Measurements from ENCODE around the gene NEURL4.
A peak's percentile ranks its signal among the peaks of the same experiment; 100 is the strongest.

Gene NEURL4

DNA sequence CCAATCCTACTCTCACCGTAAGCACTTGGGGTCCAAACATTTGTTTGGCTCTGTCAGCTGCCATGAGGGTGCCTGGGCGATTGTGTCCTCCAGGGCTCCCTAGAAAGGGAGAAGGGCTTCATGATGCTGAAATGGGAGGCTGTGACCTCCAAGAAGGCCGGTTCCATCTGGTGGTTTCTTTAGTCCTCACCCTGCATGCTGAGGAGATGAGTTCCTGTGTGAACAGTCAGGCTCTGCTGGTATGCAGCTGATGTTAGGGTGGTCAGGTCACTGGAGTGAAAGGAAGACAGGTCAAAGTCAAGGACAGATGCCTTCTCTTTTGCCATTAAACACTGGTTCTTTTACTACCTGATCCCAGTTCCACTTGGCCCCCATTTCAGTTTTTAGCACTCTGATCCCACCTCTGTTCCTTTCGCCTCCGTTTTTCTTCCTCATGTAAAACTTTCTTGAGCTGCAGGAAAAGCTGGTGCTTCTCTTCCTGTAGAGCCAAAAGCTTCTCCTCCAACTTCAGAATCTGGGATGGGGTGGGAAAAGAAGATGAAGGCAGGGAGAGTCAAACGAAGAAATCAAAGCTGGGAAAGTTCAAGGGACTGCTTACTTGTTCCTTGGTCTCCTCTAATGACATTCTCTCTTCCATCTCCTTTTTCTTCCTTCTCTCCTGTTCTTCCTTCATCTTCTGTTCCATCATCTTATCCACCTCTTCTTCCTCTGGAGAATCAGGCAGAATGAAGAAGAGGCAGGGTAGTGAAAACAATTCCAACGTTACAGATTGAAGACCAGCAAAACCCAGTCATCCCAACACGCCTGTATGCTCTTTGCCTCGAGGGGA is 15.0 kb downstream of the NEURL4 start:
- TF ChIP-seq CTCF (IDR thresholded peaks at IDR 0.05; ENCODE audit: poor library complexity, severe bottlenecking), result no peak
- no peak for ATAC-seq (ENCODE audit: low read depth)
- H3K9me3 ChIP-seq (ENCODE audit: severe bottlenecking), result no peaks in the 10 kb centered on the region
- H3K27me3 ChIP-seq (ENCODE audit: insufficient read depth, poor library complexity, severe bottlenecking), result no peaks in the 10 kb centered on the region
- peak overlapping the region; percentile 78 for H3K27ac ChIP-seq (ENCODE audit: poor library complexity, severe bottlenecking)
- H3K4me1 ChIP-seq (ENCODE audit: insufficient read depth, poor library complexity, severe bottlenecking), result peaks cover 9% of the 10 kb centered on the region
- DNase-seq (ENCODE audit: low spot score), result no peak
- peaks cover 78% of the 10 kb centered on the region for H3K36me3 ChIP-seq (ENCODE audit: low read depth)
- H3K4me3 ChIP-seq (ENCODE audit: severe bottlenecking), result peak overlapping the region; percentile 97

DNA sequence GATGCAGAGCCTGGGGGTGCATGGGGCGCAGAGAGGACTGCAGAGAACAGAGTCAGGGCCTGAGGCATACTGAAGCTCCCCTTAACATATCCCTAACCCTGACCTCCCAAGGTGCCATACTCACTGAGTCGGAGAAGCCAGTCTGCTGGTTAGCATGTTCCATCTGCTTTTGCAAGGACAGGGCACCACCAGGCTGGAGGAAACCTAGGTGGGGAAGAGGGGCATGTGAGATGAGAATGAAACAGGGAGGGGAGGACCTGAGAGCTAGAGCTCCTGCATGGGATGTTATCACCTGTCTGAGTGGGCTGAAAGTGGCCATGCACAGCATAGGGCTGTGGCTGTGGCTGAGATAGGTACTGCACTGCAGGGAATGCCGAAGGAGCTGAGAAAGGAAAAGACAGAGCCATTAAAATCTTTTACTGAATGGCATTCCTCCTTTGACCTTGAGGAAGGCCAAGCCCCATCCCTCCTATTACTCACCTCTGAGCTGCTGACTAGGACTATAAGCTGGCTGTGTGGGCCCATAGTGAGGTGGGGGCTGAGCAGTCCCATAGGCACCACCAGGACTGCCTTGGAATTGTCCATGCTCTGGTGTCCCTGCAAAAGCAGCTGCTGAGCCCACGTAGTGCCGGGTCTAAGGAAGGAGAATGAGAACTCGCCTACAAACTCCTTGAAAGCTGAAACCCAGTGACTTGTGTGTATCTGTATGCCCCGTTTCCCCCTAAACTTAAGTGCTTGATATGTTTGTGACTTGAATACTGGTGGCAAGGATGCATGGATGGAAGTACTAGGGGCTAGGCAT is 15.8 kb downstream of the NEURL4 start:
- H3K27ac ChIP-seq (ENCODE audit: poor library complexity, severe bottlenecking), result peak overlapping the region; percentile 78
- H3K27me3 ChIP-seq (ENCODE audit: insufficient read depth, poor library complexity, severe bottlenecking), result no peaks in the 10 kb centered on the region
- peaks cover 11% of the 10 kb centered on the region for H3K4me1 ChIP-seq (ENCODE audit: insufficient read depth, poor library complexity, severe bottlenecking)
- DNase-seq (ENCODE audit: low spot score), result no peak
- TF ChIP-seq CTCF (IDR thresholded peaks at IDR 0.05; ENCODE audit: poor library complexity, severe bottlenecking), result no peak
- no peak overlapping the region for H3K4me3 ChIP-seq (ENCODE audit: severe bottlenecking)
- H3K9me3 ChIP-seq (ENCODE audit: severe bottlenecking), result no peaks in the 10 kb centered on the region
- H3K36me3 ChIP-seq (ENCODE audit: low read depth), result peaks cover 78% of the 10 kb centered on the region
- peak; percentile 53 for ATAC-seq (ENCODE audit: low read depth)

DNA sequence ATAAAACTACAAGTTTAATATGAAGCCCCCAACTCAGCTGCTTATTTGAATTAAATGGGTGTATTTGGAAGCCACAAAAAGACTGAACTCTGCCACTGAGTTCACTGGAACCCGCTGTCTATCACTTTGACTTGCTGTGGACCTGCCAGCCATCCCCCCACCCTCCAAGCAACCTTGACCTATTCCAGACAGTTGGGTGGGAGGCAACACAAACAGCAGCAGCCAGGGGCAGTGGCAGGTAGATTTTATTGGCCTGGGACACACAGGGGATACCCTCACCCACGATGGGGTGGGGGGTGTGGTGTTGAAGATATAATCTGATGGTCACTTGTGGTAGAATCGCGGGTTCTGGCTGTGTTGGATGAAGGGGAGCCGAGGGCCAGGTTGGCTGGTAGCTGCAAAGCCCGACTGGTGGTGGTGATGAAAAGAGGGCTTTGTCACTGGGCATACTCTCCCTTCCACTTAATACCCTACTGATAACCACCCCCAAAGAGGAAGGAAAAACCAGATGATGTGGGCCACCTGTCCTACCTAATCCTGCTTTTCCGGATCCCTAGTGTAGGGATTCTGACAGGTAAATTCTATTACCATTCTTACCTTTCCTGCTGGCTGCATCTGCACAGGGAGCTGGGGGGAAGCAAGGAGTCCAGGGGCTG is 16.6 kb downstream of the NEURL4 start:
- DNase-seq (ENCODE audit: low spot score) (no peak), ATAC-seq (ENCODE audit: low read depth) (no peak)
- Histone ChIP-seq H3K9me3 (ENCODE audit: severe bottlenecking) (no peaks in the 10 kb centered on the region), H3K36me3 (ENCODE audit: low read depth) (peaks cover 75% of the 10 kb centered on the region), H3K27me3 (ENCODE audit: insufficient read depth, poor library complexity, severe bottlenecking) (no peaks in the 10 kb centered on the region), H3K4me1 (ENCODE audit: insufficient read depth, poor library complexity, severe bottlenecking) (peaks cover 11% of the 10 kb centered on the region), H3K27ac (ENCODE audit: poor library complexity, severe bottlenecking) (peak overlapping the region; percentile 78), H3K4me3 (ENCODE audit: severe bottlenecking) (no peak overlapping the region)
- no peak for TF ChIP-seq CTCF (IDR thresholded peaks at IDR 0.05; ENCODE audit: poor library complexity, severe bottlenecking)

- peaks cover 64% of the 10 kb centered on the region for H3K36me3 ChIP-seq (ENCODE audit: low read depth)
Measured at GRCh38 chr17:7311110-7311705, 17.9 kb downstream of the NEURL4 start.

More at GRCh38 chr17:7311110-7311705, 17.9 kb downstream of the NEURL4 start:
- TF ChIP-seq CTCF (IDR thresholded peaks at IDR 0.05; ENCODE audit: poor library complexity, severe bottlenecking), result no peak
- Histone ChIP-seq H3K27me3 (ENCODE audit: insufficient read depth, poor library complexity, severe bottlenecking) (no peaks in the 10 kb centered on the region), H3K4me1 (ENCODE audit: insufficient read depth, poor library complexity, severe bottlenecking) (peaks cover 11% of the 10 kb centered on the region), H3K27ac (ENCODE audit: poor library complexity, severe bottlenecking) (no peak overlapping the region), H3K9me3 (ENCODE audit: severe bottlenecking) (no peaks in the 10 kb centered on the region), H3K4me3 (ENCODE audit: severe bottlenecking) (no peak overlapping the region)
- DNase-seq (ENCODE audit: low spot score) (no peak), ATAC-seq (ENCODE audit: low read depth) (no peak)

All from RWPE2 (cell line).